GM19099 (cell line): Measurements from ENCODE around the gene PLEKHH3.
A peak's percentile ranks its signal among the peaks of the same experiment; 100 is the strongest.

ENCODE experiments used
- POLR2A ChIP-seq: IDR thresholded peaks from 3 replicates; pipeline ENCODE4 v1.6.1; 2011; ENCODE audit warnings: low read depth; ENCODE audit not compliant: insufficient read length; ENCODE audit errors: extremely low read depth

PLEKHH3 gene

GRCh38 chr17:42677921-42678781, 1.4 kb upstream of the PLEKHH3 start:
- TF ChIP-seq POLR2A = peak; percentile 78

GRCh38 chr17:42677012-42677857, 441 bp upstream of the PLEKHH3 start:
- TF ChIP-seq POLR2A = no peak

GRCh38 chr17:42675965-42676423, 800 bp downstream of the PLEKHH3 start:
- TF ChIP-seq POLR2A = no peak

- no peak for TF ChIP-seq POLR2A
These were observed 1.3 kb downstream of the PLEKHH3 start for GRCh38 chr17:42675348-42675964.

GRCh38 chr17:42674755-42675347, 1.9 kb downstream of the PLEKHH3 start:
- no peak for TF ChIP-seq POLR2A

- no peak for TF ChIP-seq POLR2A
These were observed 2.7 kb downstream of the PLEKHH3 start for GRCh38 chr17:42673885-42674754.

GRCh38 chr17:42673266-42673884, 3.4 kb downstream of the PLEKHH3 start:
- TF ChIP-seq POLR2A = no peak

- TF ChIP-seq POLR2A = no peak
These were observed 4.8 kb downstream of the PLEKHH3 start for GRCh38 chr17:42672038-42672437.

- TF ChIP-seq POLR2A = no peak
These were observed 5.8 kb downstream of the PLEKHH3 start for GRCh38 chr17:42670789-42671657.

- no peak for TF ChIP-seq POLR2A
These were observed 6.6 kb downstream of the PLEKHH3 start for GRCh38 chr17:42669977-42670788.

GRCh38 chr17:42669705-42669976, 7.2 kb downstream of the PLEKHH3 start:
- TF ChIP-seq POLR2A = no peak
